LNCaP clone FGC (cell line): ENCODE results near the gene BCL2.

Source experiments
- DNase-seq: peaks from one replicate; pipeline ENCODE4 v3.0.0-alpha.2; 2011; ENCODE audit warnings: low read depth
- H3K4me3 ChIP-seq: 2 replicates; pipeline ENCODE4 v1.5.1; 2011; ENCODE audit warnings: mild to moderate bottlenecking, low read depth, low read length, control low read depth
- CTCF ChIP-seq: IDR thresholded peaks from 2 replicates; pipeline ENCODE4 v1.5.1; 2012; ENCODE audit warnings: mild to moderate bottlenecking; ENCODE audit not compliant: control insufficient read depth, insufficient read depth; ENCODE audit errors: extremely low read depth

The BCL2 gene

DNA sequence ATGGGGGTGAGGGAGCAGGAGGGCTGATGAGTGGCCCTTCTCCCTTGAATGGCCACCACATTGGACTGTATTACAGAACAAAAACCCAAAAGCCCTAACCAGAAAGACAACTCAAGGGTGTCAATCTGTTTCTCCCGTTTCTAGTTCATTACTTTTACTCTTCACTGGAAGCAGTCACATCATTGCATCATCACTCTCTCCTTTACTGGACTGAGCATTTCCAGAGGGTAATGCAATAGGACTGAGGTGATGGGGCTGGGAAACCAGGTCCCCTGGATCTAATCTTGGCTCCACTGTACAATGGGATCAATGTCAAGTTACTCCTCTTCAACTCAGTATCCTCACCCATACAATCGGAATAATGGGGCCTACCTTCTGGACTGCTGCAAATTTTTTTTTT lies 56.1 kb downstream of the BCL2 start:
- DNase-seq: no peak
- TF ChIP-seq CTCF: no peak
- no peak overlapping the region for H3K4me3 ChIP-seq

GRCh38 chr18:63262369-63263335 lies 56.9 kb downstream of the BCL2 start:
- DNase-seq: no peak
- TF ChIP-seq CTCF: no peak
- H3K4me3 ChIP-seq: no peak overlapping the region

DNA sequence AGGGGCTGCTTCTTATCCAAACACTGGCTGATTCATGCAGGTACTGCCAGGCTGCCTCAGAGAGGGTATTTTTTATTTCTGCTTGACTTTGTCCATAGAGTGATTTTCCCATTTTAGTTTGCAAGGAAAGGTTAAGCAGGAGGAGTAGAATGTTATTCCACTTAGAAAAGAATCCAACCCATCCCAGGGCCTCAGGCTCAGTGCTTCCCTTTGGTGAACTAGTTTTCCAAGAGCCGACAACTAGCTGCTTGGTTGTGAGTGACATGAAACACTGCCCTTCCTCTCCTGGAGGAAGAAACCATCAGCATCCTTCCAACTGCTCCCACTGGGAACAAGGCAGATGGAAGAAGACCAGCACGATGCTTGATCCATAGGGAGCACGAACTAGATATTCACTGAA lies 58.5 kb downstream of the BCL2 start:
- TF ChIP-seq CTCF: no peak
- no peak for DNase-seq
- H3K4me3 ChIP-seq: no peak overlapping the region

GRCh38 chr18:63260380-63260754 lies 59.2 kb downstream of the BCL2 start:
- no peak for DNase-seq
- H3K4me3 ChIP-seq: no peak overlapping the region
- TF ChIP-seq CTCF: no peak

DNA sequence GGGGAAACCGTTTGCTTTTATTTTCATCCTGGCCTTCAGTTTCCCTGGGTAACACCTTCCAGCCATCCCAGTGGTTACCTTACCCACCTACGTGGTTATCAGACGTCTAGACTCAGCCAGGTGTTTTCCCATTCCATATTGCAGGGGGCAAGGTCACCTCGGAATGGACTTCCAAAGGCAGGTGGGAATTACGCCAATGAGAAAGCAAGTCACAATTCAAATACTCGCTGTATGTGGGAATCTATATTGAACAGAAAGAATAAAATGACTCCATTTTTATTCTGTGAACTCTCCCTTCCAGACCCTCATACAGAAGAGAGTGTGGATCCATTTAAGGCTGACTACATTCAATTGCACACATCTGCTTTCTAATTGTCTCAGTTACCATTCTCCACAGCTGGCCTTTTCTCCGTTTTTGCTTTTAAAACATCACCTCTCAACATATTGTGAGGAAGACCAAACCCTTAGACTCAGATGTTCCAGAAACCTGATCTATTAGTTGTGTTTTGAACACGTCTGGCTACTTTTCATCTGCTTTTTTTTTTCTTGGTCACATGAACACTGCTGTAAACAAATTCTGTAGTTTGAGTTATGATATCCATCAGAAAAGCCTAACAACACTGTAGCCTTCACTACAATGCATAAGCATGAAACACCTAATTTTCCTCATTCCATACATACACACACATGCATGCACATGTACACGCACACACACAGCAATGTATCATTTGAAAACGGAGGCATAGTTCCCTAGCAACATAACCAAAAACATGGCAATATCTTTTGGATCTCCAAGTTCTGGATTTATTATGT lies 59.8 kb downstream of the BCL2 start:
- TF ChIP-seq CTCF: no peak
- no peak overlapping the region for H3K4me3 ChIP-seq
- DNase-seq: no peak

DNA sequence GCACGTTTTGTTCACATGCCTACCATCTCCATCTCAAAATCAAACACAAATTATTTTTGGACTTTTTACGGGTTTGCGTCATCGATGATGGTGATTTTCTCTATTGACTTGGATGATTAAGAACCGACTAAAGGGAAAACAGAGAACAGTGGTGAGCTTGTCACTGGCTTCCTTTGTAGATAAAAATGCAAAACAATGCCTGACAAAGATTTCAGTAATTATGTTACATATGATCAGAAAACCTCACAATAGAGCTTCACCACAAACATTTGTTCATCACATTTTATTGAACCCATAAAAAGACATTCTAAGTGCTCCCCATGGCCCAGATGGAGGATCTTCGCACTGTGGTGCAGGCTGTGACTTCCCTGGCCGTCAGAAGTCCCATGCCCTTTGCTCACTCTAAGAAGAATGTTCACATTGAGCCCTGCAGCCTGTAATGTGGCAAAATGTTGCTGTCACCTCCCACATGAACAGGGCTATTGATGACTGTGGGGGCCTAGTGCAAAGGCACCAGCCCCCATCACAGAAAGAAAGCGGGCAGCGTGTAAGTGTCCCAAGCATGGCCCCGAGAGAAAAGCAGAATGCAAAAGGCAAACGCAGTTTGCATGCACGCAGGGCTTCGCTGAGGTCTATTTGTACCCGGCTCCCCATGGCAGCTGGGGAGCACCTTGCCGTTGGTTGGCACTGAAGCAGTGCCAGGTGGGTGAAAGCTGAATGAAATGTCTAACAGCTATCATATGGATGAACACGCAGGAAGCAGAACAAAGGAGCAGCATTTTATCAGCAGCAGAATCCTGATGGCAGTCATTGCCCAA lies 60.6 kb downstream of the BCL2 start:
- DNase-seq: no peak
- H3K4me3 ChIP-seq: no peak overlapping the region
- TF ChIP-seq CTCF: no peak
